H7 (cell line): ENCODE data around the gene FSTL4. TPM values are rescaled to one million over a fixed set of nuclear protein-coding genes. Genes with fewer than 3 reads are reported as not detected.

Experiments
- DNase-seq: peaks from one replicate; pipeline ENCODE4 v3.0.0; 2012
- H3K27me3 ChIP-seq: 2 replicates; pipeline ENCODE4 v1.6.0; 2011; ENCODE audit warnings: mild to moderate bottlenecking, low read length; ENCODE audit not compliant: control insufficient read depth, insufficient read depth
- H3K36me3 ChIP-seq: replicated peaks from 2 replicates; pipeline ENCODE4 v1.5.1; 2011; ENCODE audit warnings: low read length; ENCODE audit not compliant: control insufficient read depth, insufficient read depth
- H3K4me3 ChIP-seq: 2 replicates; pipeline ENCODE4 v1.5.1; 2011; ENCODE audit warnings: low read depth, mild to moderate bottlenecking, control low read depth, low read length, moderate library complexity; ENCODE audit not compliant: insufficient read depth
- total RNA-seq: library from RNA; depleted of rRNA; stranded (reverse); fragments of >200 nt; shearing (Covaris generic); gene quantifications from 2 replicates; pipeline ENCODE4 v1.2.3, GENCODE V29; 2014

FSTL4 gene
- total RNA-seq, 1 experiment from 2014 or later = 2.4 TPM

DNA sequence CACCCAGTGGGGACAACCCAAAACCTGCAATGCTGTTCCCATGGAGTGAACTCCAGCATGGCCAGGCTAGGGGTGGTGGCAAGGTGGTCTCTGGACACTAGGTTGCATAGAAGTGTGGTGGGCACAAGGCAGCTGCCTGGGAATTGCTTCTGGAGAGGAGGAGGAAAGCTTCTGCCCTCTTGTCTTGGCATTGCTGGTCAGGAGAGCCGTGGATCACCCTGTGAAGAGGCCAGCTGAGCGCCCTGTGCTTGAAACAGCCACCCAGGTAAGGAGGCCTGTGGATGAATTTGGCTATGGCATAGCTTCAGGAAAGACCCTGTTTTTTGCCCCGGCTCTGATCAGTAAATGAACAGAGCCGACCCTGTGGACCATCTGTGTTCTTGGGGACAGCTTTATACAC, 287.4 kb downstream of the FSTL4 start:
- no peak for DNase-seq
- H3K27me3 ChIP-seq = peaks cover 13% of the 10 kb centered on the region; the same call in 1 of the 2 replicates
- H3K4me3 ChIP-seq = no peak overlapping the region
- H3K36me3 ChIP-seq = no peaks in the 10 kb centered on the region

DNA sequence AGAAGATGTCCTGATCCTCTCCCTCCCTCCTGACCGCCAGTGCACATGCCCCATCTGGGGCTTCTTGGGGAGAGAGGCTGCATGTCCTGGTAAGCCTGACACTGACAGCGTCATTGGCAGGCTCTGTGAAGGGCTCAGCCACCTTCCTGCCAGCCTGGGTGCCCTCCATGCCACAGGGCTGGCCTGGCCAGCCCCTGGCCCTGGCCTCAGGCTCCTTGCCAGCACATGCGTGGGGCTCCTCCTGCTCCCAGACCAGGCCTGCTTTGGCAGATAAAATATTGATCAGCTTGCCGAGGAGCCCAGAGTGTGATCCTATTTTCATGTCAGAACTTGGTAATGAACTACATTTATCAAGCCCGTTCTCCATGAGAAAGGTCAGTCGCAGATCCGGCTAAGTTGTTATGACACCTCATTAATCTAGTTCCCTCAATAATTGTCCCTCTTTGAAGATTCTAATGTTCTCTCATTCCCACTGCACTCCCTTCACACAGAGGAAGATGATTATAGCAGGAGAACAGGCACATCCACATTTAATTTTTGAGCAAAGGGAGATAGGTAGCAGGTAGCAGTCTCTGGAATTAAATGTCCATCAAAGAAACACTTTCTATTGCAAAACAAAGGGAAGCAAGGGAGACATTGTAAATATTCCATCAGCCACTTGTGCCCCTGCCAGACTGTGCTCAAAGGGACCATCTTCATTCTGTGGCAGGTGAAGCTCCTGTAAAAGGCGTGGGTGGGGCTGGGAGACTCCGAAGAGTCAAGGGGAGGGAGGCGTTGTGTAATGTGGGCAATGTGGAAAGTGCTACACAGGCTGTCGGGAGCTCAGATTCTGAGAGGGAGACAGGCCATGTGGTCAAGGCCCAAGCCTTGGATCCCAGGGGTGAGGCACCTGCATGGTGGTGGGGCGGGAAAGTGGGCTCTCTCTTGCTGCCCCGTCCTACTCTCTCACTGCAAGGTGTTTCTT, 288.6 kb downstream of the FSTL4 start:
- Histone ChIP-seq H3K36me3 (no peaks in the 10 kb centered on the region), H3K4me3 (no peak overlapping the region), H3K27me3 (peaks cover 12% of the 10 kb centered on the region; the same call in 1 of the 2 replicates)
- no peak for DNase-seq

DNA sequence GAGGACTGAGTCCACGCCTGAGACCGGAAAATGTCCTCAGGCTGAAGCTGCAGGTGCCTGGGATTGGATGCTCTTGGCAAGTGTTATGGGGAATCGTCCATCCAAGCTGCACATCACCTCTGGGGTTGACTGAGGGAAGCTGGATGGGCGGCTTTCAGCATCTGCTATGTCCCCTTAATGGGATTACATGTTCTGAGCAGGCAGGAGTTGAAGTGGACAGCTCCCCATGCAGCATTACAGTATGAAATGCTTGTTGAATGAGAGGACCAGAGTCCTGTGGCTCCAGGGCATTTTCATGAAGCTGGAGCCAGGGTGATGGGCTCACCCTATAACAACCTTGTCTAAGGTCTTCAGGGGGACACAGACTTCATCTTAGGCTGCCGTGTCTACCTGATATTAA, 289.6 kb downstream of the FSTL4 start:
- peaks cover 12% of the 10 kb centered on the region; the same call in 1 of the 2 replicates for H3K27me3 ChIP-seq
- H3K4me3 ChIP-seq = no peak overlapping the region
- DNase-seq = no peak
- no peaks in the 10 kb centered on the region for H3K36me3 ChIP-seq

DNA sequence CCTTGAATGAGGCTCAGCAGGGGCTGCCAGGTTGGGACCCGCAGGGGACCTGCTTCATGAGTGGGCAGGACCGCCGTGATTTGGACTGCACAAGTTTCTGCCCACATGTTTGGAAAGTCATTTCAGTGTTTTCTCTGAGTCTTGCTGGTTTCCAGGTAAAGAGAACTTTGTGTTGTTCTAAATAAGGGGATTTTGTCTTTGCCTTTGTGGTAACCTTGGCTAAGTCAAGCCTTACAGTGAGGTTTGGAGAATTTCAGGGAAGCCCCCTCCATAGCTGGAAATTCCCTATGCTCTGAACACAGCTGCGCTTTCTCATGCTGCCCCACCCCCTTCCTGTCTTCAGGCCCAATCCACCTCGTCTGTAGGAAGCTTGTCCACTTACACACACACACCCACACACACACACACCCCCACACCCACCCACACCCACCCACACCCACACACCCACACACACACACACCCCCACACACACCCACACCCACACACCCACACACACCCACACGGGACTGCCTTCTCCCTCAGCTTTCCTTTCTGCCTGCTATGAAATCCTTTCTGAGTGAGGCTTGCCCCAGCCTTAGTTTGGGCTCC, 290.4 kb downstream of the FSTL4 start:
- Histone ChIP-seq H3K36me3 (no peaks in the 10 kb centered on the region), H3K27me3 (peaks cover 12% of the 10 kb centered on the region; the same call in 1 of the 2 replicates), H3K4me3 (no peak overlapping the region)
- DNase-seq = no peak

DNA sequence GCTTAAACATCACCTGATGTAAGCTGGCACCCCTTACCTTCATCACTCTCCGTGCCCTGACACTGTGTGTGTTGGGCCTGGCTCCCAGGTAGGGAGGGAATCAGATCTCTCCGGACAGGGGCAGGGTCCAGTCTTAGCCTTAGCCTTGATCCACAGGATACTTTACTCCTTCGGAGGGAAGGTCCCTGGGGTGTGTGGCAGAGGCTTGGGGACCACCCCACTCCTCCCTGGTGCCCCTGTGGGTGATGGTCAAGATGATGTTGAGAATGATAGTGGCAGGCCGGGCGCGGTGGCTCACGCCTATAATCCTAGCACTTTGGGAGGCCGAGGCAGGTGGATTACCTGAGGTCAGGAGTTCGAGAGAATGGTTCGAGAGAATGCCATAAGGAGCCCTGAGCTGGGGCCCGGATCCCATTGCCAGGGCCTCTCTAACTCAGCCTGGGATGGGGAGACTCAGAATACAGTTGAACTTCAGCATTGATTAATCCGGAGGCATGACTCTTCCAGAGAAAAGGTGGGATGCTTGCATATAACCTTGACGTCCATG, 291.0 kb downstream of the FSTL4 start:
- Histone ChIP-seq H3K27me3 (peaks cover 10% of the 10 kb centered on the region; the same call in 1 of the 2 replicates), H3K4me3 (no peak overlapping the region), H3K36me3 (no peaks in the 10 kb centered on the region)
- DNase-seq = no peak

DNA sequence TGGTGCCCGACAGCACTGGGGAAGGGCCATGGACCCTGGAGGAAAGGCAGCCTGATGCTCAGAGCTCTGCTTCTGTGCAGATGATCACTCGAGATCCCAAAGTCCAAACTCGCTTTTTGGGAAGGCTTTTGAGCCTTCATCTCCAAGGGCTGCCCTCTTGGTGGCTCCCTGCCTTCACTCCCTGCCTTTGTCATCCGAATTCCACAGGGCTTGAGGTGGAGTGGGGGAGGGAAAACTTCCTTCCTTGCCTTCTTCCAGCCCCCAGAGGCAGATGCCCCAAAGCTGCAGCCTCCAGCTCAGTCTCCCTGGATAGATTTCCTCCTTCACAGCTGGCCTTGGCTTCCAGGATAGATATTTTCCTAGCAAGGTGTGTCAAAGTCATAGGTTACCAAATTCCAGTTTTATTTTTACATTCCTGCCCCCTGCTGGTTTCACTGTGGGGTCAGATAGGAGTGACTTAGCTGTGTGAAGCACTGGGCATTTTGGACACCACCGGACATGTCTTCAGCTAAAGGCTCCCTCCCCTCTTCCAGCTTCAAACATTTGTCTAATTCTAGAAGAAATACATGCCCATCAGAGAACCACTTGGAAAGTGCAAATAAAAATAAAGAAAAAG, 292.3 kb downstream of the FSTL4 start:
- Histone ChIP-seq H3K4me3 (no peak overlapping the region), H3K36me3 (no peaks in the 10 kb centered on the region), H3K27me3 (peaks cover 7% of the 10 kb centered on the region; the same call in 1 of the 2 replicates)
- peak; percentile 77 for DNase-seq

DNA sequence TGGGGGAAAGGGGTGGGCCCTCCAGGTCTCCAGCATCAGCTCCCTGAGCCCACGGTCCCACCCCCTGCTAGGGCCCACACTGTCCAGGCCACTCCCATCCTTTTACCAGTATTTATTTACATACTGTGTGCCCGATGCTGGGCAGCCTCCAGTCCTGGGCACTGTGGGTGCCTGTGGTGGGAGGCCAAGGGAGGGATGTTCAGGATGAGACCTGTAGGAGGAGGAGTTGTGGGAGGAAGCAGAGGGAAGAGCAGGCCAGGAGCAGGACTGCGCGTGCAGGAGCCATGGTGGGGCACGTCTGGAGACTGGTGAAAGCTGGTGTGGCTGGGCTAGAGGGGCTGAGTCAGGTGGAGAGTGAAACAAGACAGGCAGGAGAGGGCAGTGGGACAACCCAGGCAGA, 293.1 kb downstream of the FSTL4 start:
- DNase-seq = no peak
- peaks cover 1% of the 10 kb centered on the region; the same call in 1 of the 2 replicates for H3K27me3 ChIP-seq
- H3K36me3 ChIP-seq = no peaks in the 10 kb centered on the region
- no peak overlapping the region for H3K4me3 ChIP-seq

DNA sequence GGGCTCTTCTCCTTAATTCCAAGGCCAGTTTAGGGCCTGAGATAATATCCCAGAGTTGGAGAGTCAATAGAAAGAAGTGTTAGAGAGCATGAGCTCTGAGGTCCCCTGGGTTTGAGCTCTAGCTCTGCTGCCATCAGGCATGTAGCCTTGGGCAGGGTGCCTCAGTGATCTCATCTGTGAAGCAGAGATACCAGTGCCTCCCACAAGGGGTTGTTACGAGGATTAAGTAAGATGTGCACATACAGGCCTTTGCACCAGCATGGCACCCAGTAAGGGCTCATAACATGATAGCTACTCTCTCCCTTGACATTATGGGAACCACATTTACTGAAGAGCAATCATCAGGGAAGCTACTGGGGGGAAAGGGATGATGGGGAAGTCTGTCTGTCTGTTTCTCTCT, 294.8 kb downstream of the FSTL4 start:
- no peak overlapping the region for H3K4me3 ChIP-seq
- no peaks in the 10 kb centered on the region for H3K36me3 ChIP-seq
- H3K27me3 ChIP-seq = no peaks in the 10 kb centered on the region; the same call in 1 of the 2 replicates
- no peak for DNase-seq

DNA sequence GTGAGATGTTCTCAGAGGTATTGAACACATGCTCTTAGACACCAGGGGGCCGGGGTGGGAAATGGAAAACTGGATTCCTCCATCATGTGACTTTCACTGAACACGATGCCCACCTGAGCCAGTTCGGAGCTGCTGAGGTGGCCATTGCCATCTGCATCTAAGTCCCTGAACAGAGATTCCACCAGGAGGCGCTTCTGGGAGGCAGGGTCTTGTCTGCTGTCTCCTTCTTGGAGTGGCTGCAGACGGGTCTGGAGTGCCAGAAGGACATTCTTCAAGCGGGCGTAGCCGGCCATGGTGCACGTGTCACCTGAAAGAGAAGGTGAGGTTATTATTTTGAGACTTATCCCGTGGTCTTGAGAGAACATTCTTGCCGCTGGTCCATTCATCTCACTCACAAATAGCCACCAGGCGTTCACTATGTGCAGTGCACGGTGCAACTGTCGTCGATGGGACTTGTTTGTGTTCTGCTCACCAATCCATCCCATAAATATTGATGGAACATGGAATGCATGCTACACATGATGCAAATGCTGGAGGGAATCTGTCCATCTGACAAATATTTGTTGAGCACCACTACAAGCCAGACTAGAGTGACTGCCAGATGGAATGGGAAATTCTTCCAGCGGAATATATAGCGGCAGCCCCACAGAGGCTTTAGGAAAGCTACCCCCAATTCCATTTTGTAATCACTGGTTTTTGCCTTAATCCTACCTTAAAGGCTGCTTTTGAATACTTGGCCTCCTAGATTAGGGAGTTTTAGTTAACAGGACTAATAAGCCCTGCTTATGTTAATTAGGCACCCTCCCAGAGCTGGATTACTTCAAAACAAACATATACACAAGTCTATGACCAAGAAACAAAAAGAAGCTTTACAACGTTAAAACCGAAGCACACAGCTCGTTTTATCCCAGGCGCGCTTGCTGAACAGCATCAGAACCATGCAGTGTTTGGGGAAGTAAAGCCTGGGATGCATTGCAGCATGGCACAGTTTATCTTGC, 295.7 kb downstream of the FSTL4 start:
- Histone ChIP-seq H3K4me3 (no peak overlapping the region), H3K36me3 (no peaks in the 10 kb centered on the region), H3K27me3 (no peaks in the 10 kb centered on the region)
- DNase-seq = peak; percentile 80

DNA sequence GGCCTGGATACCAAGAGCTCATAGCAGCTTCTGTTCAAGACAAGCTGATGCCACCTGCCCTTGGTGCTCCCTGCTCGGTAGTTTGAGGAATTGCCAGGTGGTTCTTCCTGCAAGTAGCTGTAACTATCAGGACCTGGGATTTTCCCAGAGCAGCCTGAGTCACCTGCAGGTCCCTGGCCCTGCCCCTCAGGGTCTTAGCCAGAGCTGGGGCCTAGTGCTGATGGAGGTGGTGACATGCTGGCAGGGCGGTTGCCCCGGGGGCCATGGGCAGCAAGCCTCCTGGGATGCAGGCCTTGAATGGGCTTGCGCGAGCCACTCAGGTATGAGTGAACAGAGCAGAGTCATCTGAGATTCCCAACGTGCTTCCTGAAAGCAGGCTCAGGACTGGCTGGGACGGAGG, 298.3 kb downstream of the FSTL4 start:
- Histone ChIP-seq H3K36me3 (no peaks in the 10 kb centered on the region), H3K27me3 (no peaks in the 10 kb centered on the region), H3K4me3 (no peak overlapping the region)
- no peak for DNase-seq

DNA sequence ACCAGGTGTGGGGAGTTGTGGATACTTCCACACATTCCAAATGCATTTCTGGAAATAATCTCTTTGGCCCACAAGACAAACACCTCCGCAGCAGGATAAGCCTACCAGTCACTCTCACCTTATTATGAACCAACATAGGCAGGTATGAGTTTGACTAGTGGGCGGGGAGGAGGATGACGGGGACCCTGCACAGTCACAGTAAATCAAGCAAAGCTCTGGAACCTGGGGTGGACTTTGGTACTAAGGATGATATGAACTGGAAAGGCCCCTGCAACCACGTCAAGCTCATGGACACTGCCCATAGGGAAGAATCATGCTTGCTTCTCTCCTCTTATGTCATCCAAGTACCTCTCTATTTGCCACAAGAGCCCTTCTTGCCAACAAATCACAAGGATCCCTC, 301.2 kb downstream of the FSTL4 start:
- Histone ChIP-seq H3K4me3 (no peak overlapping the region), H3K27me3 (no peaks in the 10 kb centered on the region), H3K36me3 (no peaks in the 10 kb centered on the region)
- no peak for DNase-seq

DNA sequence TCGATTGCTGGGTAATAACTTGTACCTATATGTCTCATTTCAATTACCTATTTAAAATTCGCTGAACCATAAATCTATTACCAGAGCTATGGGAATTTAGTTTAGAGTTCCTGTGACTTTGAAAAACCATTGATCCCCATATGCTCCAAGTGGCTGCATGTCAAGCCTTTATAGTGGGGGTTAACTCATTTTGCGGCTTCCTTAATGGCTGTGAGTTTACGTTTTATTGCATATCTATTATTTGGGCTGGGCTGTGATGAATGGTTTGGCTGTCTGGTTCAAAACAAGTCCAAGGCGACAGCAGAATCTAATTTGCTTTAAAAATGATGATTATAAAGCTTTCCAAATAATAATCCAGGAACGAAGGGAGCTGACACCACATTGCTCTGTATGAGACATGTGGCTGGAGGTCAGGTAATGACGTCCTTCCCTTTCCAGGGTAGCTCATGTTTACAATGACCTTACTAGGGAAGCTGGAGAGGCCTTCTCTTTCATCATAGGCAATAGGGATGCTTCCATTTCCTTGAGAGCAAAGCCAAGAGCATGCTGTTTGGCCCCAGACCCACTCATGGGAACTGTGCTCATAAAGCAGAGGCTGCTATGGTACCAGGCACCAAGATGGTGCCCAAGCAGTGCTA, 302.2 kb downstream of the FSTL4 start:
- Histone ChIP-seq H3K36me3 (no peaks in the 10 kb centered on the region), H3K27me3 (no peaks in the 10 kb centered on the region), H3K4me3 (no peak overlapping the region)
- no peak for DNase-seq

DNA sequence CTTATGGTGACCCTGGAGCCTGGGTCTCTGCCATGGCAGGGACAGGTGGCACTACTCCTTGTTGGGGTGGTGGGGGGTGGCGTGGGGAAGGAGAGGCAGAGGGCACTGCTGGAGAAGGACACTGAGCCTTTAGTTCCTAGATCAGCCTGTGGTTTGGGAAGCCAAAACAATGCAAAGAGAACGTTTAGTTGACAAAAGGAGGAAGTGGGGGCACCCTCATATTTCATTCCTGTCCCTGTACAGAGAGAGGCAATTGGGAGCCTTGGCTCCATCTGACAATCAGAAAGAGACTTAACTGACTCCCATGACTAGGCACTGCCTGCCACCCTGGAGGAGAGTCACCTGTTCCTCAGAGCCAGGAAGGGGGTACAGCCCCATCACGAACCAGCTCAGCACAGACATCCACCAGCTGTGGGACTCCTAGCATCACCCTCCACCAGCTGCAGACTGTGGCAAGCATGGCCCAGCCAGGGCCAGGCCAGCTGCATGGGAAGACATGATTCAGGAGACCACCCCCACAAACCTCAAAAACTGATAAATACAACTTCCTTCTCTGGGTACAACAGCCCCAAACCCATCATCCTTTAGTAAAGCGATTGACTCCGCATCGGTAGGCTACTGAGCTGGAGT, 303.1 kb downstream of the FSTL4 start:
- DNase-seq = no peak
- Histone ChIP-seq H3K4me3 (no peak overlapping the region), H3K27me3 (no peaks in the 10 kb centered on the region), H3K36me3 (no peaks in the 10 kb centered on the region)
